Activated CD4-positive, alpha-beta T cell treated with anti-CD3 and anti-CD28 coated beads, Interleukin-2, Interleukin-6, amounts not matched to agents 100 ng/mL and 50 ng/mL, durations not matched to agents 16 hours and 8 hours (primary cell): Measurements from ENCODE around the gene RAD51B.

Source experiments
- DNase-seq: peaks from one replicate; pipeline ENCODE4 v3.0.0-alpha.2; 2020

The RAD51B gene

DNA sequence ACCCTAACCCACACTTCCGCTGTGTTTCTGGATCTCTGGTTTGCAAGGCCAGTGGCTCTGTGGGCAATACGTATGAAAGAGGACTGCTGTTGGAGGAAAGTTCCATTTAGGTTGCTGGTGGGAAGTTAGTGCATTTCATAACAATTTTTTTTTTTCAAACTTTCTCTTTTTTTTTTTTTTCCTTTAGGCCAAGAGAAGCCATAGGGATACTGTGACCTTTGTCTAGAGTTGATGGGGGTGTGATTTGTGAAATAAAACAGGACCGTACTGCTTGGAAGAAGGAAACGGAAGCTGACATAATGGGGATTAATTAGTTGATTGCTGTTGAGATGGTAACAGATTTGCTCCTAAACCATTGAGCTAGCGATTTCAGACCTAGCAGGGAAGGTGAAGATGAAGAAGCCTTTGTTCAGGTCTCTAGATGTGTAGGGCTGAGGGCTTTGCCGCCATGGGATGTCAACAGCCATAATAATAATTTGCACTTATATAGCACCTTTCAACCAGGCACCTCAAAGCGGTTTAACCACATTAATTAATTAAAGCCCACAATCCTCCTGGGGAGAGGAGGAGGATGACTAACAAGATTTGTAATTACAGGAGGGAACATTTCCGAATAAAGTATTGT lies 658.0 kb downstream of the RAD51B start:
- no peak for DNase-seq

DNA sequence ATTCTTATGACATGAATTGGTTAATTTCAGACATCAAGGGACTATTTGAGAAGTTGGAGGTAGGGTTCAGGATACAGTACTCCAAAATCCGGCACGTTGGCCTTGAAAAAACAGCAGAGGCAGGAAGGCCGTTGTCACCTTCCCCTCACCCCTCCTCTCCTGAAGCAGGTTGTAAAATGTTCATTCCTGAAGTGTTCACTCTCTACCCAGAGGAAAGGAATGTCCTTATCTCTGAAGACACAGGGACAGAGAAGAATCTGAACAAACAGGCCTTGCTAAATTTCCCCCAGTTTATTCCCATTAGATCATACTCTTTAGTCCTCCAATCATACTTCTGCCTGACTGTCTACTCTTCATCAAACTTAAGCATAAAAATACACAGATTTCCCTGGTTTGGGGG lies 659.7 kb downstream of the RAD51B start:
- DNase-seq = no peak

DNA sequence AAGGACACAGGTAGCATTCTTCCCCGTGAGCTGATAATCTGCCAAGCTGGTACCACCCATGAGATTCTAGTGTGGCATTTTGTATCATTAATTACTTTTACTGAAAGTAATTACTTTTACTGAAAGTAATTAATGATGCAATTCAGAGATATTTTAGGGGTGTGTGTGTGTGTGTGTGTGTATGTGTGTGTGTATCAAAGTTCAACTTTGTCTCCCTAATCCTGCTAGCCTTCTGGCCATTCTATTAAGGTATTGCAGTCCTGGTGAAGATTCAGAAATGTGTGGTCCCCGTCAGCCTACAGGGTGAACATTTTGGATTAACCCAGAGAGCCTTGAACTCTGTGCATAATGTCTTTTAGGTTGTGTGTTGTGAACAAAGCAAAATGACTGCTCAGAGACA lies 662.4 kb downstream of the RAD51B start:
- DNase-seq = no peak

- DNase-seq = no peak
Measured at GRCh38 chr14:68482772-68483395, 663.3 kb downstream of the RAD51B start.

- no peak for DNase-seq
Measured at GRCh38 chr14:68486033-68486732, 666.6 kb downstream of the RAD51B start.

- no peak for DNase-seq
Measured at GRCh38 chr14:68486809-68487208, 667.2 kb downstream of the RAD51B start.

DNA sequence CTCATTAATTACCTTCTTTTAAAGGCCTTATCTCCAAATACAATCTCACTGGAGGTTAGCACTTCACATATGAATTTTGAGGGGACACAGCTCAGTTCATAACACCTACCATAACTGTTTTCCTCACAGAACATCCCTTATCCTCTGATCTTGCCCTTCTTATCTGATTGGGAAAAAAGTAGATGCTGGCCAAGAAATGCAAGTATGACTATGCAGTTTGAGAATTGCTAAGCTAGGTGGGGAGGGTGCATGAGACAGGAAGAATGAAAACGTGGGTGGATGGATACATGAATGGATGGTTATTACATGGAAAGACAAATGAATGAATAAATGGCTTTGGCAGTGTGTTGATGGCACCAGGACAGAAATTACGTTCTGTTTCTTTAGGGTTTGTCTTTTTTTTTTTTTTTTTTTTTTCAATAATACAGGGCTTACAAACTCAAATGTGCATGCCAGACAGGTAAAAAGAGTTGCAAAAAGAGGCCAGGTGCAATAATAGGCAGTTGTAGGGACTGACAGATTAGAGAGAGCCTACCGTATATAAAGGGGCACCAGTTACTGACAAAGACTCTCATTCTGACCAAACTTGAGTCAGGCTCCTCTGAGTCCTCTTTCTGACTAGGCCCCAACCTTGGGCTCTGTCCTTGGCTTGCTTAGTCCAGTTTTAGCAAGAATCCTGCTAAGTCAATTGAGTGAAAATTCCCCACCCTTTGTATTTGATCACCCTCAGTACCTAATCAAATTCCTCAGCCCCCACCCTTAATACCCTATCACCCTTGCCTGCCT lies 668.4 kb downstream of the RAD51B start:
- DNase-seq = peak; percentile 35

- no peak for DNase-seq
Measured at GRCh38 chr14:68491793-68492192, 672.2 kb downstream of the RAD51B start.

GRCh38 chr14:68492381-68493151 lies 673.0 kb downstream of the RAD51B start:
- no peak for DNase-seq

GRCh38 chr14:68493152-68493911 lies 673.8 kb downstream of the RAD51B start:
- no peak for DNase-seq

DNA sequence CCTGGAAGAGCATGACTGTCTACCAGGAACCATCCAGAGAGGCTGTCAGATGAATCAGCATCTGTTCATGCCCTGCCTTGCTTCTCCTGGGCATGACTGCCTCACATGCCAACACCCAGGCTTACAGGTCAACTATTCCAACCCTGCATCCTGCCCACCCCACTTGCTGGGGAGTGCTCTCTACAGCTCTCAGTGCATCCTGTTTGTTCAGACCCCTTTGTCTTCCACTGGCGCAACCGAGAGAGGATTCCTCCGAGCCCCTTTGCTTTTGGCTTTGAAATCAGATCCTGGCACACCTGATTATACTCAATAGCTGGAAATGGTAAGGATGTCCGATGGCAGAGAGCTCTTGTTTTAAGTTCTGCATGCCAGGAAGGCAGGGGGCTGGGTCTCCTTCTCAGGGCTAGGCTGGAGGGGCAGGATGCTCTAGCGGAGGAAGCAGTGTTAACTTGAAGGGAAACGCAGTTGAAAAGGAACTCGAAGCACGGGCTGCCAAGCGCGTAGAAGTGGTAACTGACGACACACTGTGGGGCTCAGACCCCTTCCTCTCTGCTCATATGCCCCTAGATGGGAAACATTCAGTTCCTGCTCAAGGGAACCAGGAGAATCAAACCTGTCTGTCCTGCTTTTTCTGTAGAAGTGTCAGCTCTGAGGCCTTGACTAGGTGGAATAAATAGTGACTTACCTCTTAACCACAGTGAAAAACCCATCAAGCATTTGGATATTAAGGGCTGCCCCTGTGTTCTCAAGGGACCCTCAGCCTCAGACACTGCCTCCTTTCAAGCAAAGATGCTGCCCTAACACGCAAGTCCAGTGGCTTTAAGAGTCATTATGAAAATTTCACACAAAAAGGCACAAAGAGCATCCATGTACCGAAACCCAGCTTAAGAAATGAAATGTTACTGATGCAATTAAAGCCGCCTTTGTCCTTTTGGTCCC lies 675.8 kb downstream of the RAD51B start:
- DNase-seq = no peak

- DNase-seq = no peak
Measured at GRCh38 chr14:68497011-68497410, 677.4 kb downstream of the RAD51B start.

DNA sequence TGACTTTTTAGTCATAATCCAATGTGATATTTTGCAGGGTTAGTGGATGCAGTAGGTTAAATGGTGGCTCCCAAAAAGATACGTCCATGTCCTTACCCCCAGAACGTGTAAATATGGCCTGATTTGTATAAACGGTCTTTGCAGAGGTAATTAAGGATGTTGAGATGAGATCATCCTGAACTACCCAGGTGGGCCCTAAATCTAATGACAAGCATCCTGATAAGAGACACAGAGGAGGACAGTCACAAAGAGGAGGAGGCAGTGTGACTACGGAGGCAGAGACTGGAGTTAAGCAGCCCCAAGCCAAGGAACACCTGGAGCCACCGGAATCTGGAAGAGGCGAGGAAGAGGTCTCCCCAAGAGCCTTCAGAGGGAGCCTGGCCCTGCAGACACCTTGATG lies 679.9 kb downstream of the RAD51B start:
- DNase-seq = no peak

DNA sequence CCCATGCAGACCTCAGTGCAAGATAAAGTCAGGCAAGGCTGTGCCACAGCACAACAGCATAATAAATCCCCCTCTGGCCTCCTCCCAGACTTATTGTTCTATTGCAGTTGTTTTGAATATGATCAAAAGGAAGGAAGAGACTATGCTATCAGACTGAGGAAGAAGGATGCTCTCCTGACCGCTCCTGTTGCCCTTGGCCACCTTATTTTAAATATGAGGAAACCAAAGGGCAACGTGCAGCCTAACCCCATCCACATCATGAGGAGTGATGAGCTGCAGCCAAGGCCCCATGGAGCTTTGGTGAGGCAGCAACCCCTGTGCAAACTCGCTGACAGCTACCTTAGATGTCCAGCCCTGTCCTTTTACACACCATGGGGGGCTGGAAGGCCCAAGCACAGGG lies 681.6 kb downstream of the RAD51B start:
- no peak for DNase-seq

- no peak for DNase-seq
Measured at GRCh38 chr14:68501614-68502052, 682.1 kb downstream of the RAD51B start.

DNA sequence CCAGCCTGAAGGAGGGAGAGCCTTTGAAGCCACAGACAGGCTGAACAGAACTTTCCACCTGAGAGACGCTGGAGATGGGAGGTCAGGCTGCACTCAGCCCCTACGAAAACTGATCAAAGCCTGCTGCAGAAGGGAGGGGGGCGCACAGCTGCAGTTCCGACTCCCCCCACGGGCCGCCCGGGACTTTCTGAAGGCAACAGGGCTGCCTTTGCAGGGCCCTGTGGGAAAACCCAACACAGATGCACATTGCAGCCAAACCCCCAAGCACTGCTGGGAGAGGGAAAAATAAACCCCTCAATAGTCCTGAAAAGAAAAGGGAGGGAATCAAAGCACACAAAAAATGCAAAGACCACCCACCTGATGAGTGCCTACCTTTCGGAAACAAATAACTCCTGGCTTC lies 682.7 kb downstream of the RAD51B start:
- DNase-seq = no peak

GRCh38 chr14:68503186-68503825 lies 683.7 kb downstream of the RAD51B start:
- DNase-seq = no peak

GRCh38 chr14:68504861-68505260 lies 685.3 kb downstream of the RAD51B start:
- DNase-seq = no peak

DNA sequence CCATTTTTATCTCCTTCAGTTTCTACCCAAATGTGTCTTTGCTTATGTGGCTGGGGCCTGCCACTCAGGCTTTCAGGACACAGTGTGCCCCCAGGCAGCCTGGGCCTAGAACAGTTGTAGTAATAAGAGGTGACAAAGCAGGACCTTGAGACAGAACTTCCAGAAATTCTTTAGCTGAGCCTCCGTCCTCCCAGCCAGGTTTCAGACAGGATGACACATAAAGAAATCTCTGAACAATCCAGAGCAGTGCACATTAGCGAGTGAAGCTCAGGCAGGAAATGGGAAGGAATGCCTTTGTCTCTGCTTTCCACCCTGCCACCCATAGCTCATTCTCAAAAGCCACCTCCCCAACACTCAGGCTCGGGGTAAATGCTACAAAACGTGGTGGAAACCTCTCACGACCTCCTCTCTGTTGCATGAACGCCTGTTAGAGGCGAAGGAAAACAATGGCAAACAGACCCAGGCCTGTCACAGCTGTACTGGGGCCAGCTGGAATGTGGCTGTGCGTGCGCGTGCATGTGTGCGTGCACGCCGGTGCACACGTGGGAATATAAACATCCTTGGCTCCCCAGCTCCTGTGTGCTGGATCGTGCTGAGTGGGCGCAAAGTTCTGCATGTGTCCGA lies 686.6 kb downstream of the RAD51B start:
- DNase-seq = no peak
